ENCODE results near the gene DDX20. TPM values are rescaled to one million over a fixed set of nuclear protein-coding genes. Genes with fewer than 3 reads are reported as not detected.

DDX20 gene
- total RNA-seq, 1 donor from 2014 or later, result 13.2 TPM

DNA sequence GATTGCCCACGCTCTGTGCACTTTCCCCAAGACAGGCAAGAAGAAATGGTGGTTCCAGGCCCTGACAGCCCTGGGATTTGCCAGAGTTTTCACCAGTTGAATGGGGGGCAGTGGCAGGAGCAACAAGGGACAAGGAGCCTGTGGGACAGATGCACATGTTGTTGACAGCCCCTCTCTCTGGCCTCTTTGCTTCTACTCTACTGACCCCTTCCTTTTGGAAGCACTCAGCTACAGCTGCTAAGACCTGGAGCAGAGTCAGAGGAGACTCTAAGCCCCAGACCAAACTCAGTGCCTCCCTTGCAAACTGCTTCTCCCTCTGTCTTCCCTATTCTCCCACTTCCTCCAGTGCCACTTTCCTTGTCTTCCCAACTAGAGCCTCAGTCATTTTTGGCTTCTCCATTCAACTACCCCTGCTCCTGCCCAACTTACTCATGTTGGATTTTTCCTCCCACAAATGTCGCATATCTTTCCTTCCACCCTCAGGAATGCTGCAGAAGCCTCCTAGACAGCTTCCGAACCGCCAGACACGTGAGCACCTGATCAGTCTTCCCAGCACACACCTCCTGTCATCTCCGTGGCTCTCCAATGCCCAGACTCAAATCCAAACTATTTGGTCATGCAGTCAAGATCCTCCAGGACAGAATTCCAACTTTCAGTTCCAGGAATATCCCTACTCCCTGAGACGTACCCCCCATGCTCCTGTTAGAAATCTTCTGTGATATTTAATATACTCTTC is 25.6 kb upstream of the DDX20 start:
- Histone ChIP-seq H3K36me3 (ENCODE audit: control insufficient read depth, insufficient read depth, low read length) (peaks cover 3% of the 10 kb centered on the region), H3K4me3 (ENCODE audit: low read depth, low read length) (no peak overlapping the region), H3K27me3 (ENCODE audit: control insufficient read depth, insufficient read depth, low read length) (no peaks in the 10 kb centered on the region)
- DNase-seq (ENCODE audit: low read depth) (no peak), FAIRE-seq (no peak)
- no peak for TF ChIP-seq CTCF (IDR thresholded peaks at IDR 0.05; ENCODE audit: insufficient read depth, low read length, severe bottlenecking)

DNA sequence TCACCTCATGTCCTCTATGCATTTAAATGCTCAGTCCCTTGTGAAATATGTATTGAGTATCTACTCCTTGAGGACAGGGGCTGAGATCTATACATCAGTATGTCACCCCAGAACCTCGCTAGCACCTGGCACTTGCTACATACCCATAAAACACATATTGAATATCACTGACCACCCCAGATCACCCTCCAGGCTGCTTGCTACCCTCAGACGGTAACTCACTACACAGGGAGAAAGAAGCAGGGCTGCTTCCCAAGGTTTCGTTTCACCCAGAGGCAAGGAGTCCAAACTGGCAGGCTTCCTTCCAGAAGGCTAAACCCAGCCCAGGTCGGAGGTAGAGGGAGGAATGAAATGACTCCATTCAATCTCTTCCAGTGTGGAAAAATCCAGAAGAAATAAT is 25.0 kb upstream of the DDX20 start:
- DNase-seq (ENCODE audit: low read depth), result no peak
- Histone ChIP-seq H3K4me3 (ENCODE audit: low read depth, low read length) (no peak overlapping the region), H3K27me3 (ENCODE audit: control insufficient read depth, insufficient read depth, low read length) (no peaks in the 10 kb centered on the region), H3K36me3 (ENCODE audit: control insufficient read depth, insufficient read depth, low read length) (peaks cover 4% of the 10 kb centered on the region)
- no peak for TF ChIP-seq CTCF (IDR thresholded peaks at IDR 0.05; ENCODE audit: insufficient read depth, low read length, severe bottlenecking)
- no peak for FAIRE-seq

- no peak for FAIRE-seq
- no peaks in the 10 kb centered on the region for H3K27me3 ChIP-seq (ENCODE audit: control insufficient read depth, insufficient read depth, low read length)
- DNase-seq (ENCODE audit: low read depth), result no peak
- peaks cover 9% of the 10 kb centered on the region for H3K36me3 ChIP-seq (ENCODE audit: control insufficient read depth, insufficient read depth, low read length)
- TF ChIP-seq CTCF (IDR thresholded peaks at IDR 0.05; ENCODE audit: insufficient read depth, low read length, severe bottlenecking), result no peak
- H3K4me3 ChIP-seq (ENCODE audit: low read depth, low read length), result no peak overlapping the region
These were observed 23.7 kb upstream of the DDX20 start for GRCh38 chr1:111731956-111732355.

DNA sequence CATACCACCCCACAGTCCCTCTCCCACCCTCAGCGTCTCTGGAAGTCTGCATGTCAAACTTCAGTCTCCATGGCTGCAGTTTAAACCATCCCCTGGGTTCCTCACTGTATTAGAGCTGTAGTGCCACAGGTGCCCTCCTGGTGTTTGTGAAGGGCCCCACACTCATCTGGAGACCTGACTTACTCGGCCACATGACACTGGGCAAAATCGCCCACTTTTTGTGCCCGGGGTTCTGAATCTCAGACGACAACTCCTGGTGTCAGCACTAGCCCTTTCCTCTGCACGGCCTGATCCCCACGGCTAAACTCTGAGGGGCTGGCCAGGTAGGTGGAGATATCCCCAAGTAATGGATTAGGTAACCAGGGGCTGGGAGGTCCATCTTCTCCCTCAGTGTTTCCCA is 23.0 kb upstream of the DDX20 start:
- peaks cover 8% of the 10 kb centered on the region for H3K36me3 ChIP-seq (ENCODE audit: control insufficient read depth, insufficient read depth, low read length)
- DNase-seq (ENCODE audit: low read depth) (no peak), FAIRE-seq (no peak)
- no peak for TF ChIP-seq CTCF (IDR thresholded peaks at IDR 0.05; ENCODE audit: insufficient read depth, low read length, severe bottlenecking)
- no peaks in the 10 kb centered on the region for H3K27me3 ChIP-seq (ENCODE audit: control insufficient read depth, insufficient read depth, low read length)
- no peak overlapping the region for H3K4me3 ChIP-seq (ENCODE audit: low read depth, low read length)

DNA sequence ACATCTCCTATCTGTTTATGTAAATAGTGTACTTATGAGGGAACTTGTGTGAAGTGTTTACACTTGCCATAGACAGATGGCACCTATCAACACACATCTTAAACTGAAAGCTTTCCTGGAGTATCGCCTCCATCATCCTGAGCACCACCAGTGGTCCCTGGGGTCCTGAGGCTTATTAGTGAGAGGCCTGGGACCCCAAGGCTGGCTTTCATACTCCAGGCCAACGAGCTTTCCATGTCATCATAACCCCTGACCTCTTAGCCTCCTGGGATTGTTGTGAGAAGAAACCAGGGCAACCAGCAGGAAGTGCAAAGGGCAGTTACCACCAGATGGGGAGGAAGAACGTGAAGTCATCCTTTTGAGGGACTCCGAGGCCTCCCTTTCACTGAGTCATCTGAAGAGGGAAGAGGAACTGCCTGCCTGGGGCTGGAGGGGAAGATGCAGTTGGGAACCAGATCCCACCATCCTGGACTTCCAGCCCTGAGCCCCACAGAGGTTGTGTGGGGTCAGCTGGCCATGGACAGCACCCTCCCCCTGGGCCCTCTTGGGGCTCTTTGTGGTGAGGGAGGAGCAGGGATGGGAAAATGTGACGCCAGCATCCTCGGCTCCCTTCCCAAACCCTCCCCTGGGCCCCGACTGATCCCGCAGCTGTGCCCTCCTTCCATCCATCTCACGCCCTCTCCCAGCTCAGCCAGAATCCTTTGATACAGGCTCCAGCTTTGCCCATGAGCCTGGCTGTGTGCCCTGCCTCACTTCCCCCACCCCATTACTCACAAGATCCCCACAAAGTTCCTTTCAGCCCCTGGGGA is 22.3 kb upstream of the DDX20 start:
- no peak overlapping the region for H3K4me3 ChIP-seq (ENCODE audit: low read depth, low read length)
- H3K27me3 ChIP-seq (ENCODE audit: control insufficient read depth, insufficient read depth, low read length), result no peaks in the 10 kb centered on the region
- no peak for TF ChIP-seq CTCF (IDR thresholded peaks at IDR 0.05; ENCODE audit: insufficient read depth, low read length, severe bottlenecking)
- no peak for FAIRE-seq
- DNase-seq (ENCODE audit: low read depth), result peak; percentile 38
- H3K36me3 ChIP-seq (ENCODE audit: control insufficient read depth, insufficient read depth, low read length), result peaks cover 8% of the 10 kb centered on the region

Data from bronchial epithelial cell (primary cell).